IgD-negative memory B cell (primary cell): ENCODE results near the gene DNAAF1. TPM values are rescaled to one million over a fixed set of nuclear protein-coding genes. Genes with fewer than 3 reads are reported as not detected.
"Not testable (repeated sequence)": the region's sequence is repeated elsewhere in the genome, so short reads cannot be mapped to it uniquely, and the experiment has no call there.

Source experiments
- H3K27ac Mint-ChIP-seq, 3 donors: one replicate each; pipeline ENCODE4 v1.8.0; 2020 to 2022; ENCODE audit warnings: mild to moderate bottlenecking in 3 of 3, mixed read lengths in 3 of 3, moderate library complexity in 1 of 3
- H3K27me3 Mint-ChIP-seq: one replicate; pipeline ENCODE4 v1.8.0; 2021; ENCODE audit warnings: mixed read lengths
- H3K36me3 Mint-ChIP-seq: one replicate; pipeline ENCODE4 v1.8.0; 2020; ENCODE audit warnings: mild to moderate bottlenecking, mixed read lengths
- H3K4me1 Mint-ChIP-seq, 3 donors: one replicate each; pipeline ENCODE4 v1.8.0; 2020 to 2022; ENCODE audit warnings: mixed read lengths in 3 of 3, mild to moderate bottlenecking in 1 of 3
- H3K4me3 Mint-ChIP-seq, 4 donors: one replicate each; pipeline ENCODE4 v1.8.0; 2020 to 2022; ENCODE audit warnings: mild to moderate bottlenecking in 4 of 4, mixed read lengths in 4 of 4, moderate library complexity in 3 of 4
- H3K9me3 Mint-ChIP-seq, 3 donors: one replicate each; pipeline ENCODE4 v1.8.0; 2020 to 2021; ENCODE audit warnings: mixed read lengths in 3 of 3, mild to moderate bottlenecking in 1 of 3
- polyA plus RNA-seq: library from polyadenylated mRNA; unstranded; fragments of 300-500 nt; fragmentation: Illumina TruSeq; gene quantifications from one replicate; pipeline ENCODE4 v1.2.3, GENCODE V29; 2021

The DNAAF1 gene
- polyA plus RNA-seq, 1 donor from 2014 or later = not detected

DNA sequence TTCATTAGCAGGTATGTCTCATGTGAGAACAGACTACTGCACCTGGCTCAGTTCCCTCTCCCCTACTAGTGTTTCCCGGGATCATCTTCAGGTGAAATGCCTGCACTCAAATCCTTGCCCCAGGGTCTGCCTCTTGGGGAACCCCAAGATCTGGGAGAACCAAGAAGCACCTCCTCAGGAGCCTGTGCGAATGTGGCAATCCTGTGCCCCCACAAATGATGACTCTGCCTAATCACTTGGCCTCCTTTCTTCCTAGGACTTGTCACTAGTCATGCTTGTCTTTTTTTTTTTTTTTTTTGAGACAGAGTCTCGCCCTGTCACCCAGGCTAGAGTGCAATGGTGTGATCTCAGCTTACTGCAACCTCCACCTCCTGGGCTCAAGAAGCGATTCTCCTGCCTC is 67.5 kb downstream of the DNAAF1 start:
- H3K4me1 Mint-ChIP-seq = no peaks in the 10 kb centered on the region
- H3K9me3 Mint-ChIP-seq = peaks cover 0 to 9% (median 6%) of the 10 kb centered on the region in 3 donors
- H3K36me3 Mint-ChIP-seq = peaks cover 1% of the 10 kb centered on the region
- peak overlapping the region in 1 of 3 donors; percentile 81 for H3K27ac Mint-ChIP-seq
- H3K4me3 Mint-ChIP-seq = no peak overlapping the region
- no peaks in the 10 kb centered on the region for H3K27me3 Mint-ChIP-seq

DNA sequence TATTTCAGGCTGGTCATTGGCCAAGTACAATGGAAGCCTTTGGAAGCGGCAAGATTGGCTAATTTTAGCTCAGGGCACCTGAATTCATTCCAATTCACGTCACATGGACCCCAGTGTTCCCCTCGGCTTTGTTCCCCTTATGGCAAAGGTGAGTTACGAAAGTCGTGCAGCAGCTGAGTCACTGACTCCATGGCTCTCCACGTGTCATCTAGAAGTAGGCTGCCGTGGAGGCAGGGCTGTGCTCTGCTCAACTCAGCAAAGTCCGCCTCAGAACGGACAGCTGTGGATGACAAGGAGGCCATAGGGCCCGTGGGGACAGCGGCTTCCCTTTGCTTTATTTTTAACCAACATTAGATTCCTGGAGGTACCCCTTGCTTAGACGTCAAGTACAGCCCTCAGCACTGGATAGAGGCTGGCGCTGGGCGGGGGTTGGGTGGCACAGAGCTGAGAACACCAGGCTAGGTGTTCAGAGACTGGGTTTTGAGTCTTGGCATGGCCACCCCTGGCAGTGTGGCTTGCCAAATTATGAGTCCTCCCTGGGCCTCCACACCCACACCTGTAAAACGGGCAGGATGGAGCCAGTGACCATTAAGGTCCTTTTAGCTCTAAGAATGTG is 69.5 kb downstream of the DNAAF1 start:
- Mint-ChIP-seq H3K4me1 (no peaks in the 10 kb centered on the region), H3K36me3 (peaks cover 1% of the 10 kb centered on the region), H3K27me3 (no peaks in the 10 kb centered on the region), H3K4me3 (no peak overlapping the region), H3K9me3 (peaks cover 0 to 3% (median 0%) of the 10 kb centered on the region in 3 donors), H3K27ac (no peak overlapping the region)

DNA sequence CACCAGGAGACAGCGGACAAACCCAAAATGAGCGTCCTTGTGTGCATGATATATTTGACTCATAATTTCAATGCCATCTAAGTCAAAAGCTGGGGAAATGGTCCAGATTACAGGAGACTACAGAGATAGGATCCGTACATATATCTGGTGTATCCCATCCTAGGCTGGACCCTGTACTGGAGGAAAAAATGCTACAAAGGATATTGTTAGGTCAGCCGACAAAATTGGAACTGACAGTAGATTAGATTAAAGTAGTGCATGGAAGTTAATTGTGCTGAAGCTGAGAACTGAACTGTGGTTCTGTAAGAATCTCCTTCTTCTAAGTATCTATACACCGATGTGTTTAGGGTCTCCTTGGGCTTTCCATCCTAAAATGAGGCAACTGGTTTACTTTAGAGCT is 70.4 kb downstream of the DNAAF1 start:
- Mint-ChIP-seq H3K4me3 (no peak overlapping the region), H3K4me1 (no peaks in the 10 kb centered on the region), H3K27me3 (no peaks in the 10 kb centered on the region), H3K36me3 (no peaks in the 10 kb centered on the region), H3K9me3 (no peaks in the 10 kb centered on the region), H3K27ac (no peak overlapping the region)

DNA sequence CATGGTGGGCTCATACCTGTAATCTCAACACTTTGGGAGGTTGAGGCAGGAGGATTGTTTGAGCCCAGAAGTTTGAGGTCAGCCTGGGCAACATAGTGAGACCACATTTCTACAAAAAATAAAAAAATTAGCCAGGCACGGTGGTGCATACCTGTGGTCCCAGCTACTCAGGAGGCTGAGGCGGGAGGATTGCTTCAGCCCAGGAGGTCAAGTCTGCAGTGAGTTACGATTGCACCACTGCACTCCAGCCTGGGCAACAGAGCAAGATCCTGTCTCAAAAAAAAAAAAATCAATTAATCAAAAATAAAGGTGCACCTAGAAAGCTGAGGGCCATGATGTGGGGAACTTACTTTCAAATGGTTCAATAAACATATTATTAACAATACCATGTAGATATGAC is 71.0 kb downstream of the DNAAF1 start:
- not testable (repeated sequence) for H3K27ac Mint-ChIP-seq, H3K36me3 Mint-ChIP-seq, H3K4me1 Mint-ChIP-seq, H3K9me3 Mint-ChIP-seq, H3K27me3 Mint-ChIP-seq, H3K4me3 Mint-ChIP-seq

DNA sequence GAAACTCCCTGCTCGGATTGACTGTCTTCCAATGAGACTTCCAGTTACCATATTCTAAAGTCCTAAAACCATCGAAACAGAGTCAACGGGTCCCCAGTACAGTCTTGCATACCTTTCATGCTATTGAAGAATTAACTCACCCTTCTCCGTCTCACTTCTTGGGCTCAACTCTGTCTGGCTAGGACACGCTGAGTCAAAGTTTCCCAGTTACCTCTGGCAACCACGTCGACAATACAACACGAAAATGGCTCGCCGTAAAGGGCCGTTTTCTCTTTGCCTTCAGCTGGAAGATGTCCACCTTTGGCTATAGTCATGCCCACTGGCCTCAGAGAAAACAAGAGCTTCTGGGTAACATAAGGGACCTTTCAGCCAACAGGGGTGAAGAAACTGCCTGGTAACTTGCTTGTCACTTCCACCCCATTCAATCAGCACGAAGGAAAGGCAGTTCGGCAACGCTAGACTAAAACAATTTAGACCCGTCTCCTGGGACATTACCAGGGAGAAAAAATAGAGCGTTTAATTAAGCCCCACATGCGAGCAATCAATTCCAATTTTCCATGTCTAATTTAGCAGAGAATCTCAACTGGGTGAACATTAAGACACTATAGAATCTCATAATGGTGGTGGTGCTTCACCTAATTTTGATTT is 73.2 kb downstream of the DNAAF1 start:
- H3K4me1 Mint-ChIP-seq = no peaks in the 10 kb centered on the region
- H3K4me3 Mint-ChIP-seq = no peak overlapping the region
- H3K27ac Mint-ChIP-seq = peak overlapping the region in 1 of 3 donors; percentile 40
- H3K36me3 Mint-ChIP-seq = no peaks in the 10 kb centered on the region
- H3K9me3 Mint-ChIP-seq = no peaks in the 10 kb centered on the region
- peaks cover 2% of the 10 kb centered on the region for H3K27me3 Mint-ChIP-seq

DNA sequence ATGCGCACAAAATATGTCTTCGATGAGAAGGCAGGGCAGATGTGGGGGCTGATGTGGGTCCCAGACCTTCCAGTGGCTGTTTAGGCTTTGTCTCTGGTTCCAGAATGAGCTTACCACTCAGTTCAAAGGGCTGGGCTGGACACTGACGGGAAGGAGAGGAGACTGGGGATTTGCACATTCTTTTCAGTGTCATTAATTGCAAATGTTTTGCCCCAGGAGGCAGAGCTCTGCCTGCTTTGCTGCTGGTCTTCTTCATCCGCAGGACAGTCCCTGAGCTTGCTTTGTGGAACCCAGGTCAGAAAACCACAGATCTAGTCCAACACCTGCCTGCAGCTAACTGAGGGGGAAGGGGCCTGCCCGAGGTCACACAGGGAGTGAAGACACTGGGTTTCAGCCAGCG is 73.8 kb downstream of the DNAAF1 start:
- no peaks in the 10 kb centered on the region for H3K9me3 Mint-ChIP-seq
- H3K27ac Mint-ChIP-seq = no peak overlapping the region
- H3K27me3 Mint-ChIP-seq = peaks cover 2% of the 10 kb centered on the region
- H3K36me3 Mint-ChIP-seq = no peaks in the 10 kb centered on the region
- no peaks in the 10 kb centered on the region for H3K4me1 Mint-ChIP-seq
- no peak overlapping the region for H3K4me3 Mint-ChIP-seq

DNA sequence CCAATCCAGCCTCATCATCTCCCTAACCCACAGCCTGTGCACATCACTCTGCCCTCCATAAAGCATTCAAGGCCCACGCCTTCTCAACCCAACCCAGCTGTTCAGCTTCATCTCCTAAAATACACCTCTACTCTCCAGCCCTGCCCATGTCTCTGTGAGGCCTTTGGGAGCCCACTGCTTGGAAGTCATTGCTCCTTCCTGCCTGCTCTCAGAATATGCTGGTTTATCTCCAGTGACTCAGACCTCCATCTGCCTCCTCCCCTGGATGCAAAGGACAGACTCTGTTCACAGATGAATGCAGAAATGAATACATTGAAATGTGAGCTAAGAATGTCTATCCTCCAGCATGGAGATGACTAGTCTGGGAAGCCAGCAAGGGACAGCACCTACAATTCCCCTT is 75.7 kb downstream of the DNAAF1 start:
- Mint-ChIP-seq H3K27me3 (peaks cover 2% of the 10 kb centered on the region), H3K36me3 (no peaks in the 10 kb centered on the region), H3K4me3 (peak overlapping the region in 1 of 4 donors; percentile 58), H3K27ac (no peak overlapping the region), H3K9me3 (no peaks in the 10 kb centered on the region), H3K4me1 (no peaks in the 10 kb centered on the region)

DNA sequence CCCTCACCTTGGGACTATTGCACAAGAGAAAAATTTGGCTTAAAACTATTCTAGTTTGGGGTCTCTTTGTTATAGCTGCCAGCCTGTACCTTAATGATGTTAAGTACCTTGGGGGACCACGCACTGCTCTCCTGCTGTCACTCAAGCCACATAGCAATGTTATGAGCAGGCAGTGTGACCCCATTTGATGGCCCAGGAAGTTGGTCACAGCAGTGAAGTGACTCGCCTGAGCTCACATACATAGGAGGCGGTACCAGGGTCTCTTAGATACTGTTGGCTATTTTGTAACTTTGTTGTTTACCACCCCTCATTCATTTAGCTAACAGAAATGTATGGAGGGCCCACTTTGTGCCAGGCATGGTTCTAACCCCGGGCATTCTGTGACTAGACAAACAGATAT is 78.3 kb downstream of the DNAAF1 start:
- Mint-ChIP-seq H3K27ac (no peak overlapping the region), H3K36me3 (no peaks in the 10 kb centered on the region), H3K27me3 (peaks cover 6% of the 10 kb centered on the region), H3K9me3 (no peaks in the 10 kb centered on the region), H3K4me1 (peaks cover 0 to 3% (median 0%) of the 10 kb centered on the region in 3 donors), H3K4me3 (no peak overlapping the region)

DNA sequence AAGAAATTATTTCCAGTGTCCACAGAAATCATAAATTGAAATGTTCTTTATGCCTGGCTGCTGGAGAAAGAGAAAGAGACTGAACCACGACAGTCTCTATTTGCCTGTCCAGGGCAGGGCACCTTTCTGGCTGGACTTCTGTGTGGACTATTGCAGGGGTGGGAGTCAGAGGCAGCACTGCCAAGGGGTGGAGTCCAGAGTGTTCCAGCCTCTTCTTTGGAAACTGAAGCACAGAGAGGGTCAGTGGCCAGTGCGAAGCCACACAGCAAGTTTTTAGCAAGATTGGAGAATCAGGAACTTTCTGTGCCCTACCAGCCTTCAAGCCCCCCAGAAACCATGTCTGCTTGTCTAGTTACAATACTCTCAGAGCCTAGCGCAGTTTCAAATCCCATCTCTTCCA is 79.4 kb downstream of the DNAAF1 start:
- peaks cover 0 to 3% (median 0%) of the 10 kb centered on the region in 3 donors for H3K4me1 Mint-ChIP-seq
- H3K9me3 Mint-ChIP-seq = no peaks in the 10 kb centered on the region
- no peaks in the 10 kb centered on the region for H3K36me3 Mint-ChIP-seq
- H3K27ac Mint-ChIP-seq = no peak overlapping the region
- H3K27me3 Mint-ChIP-seq = peaks cover 6% of the 10 kb centered on the region
- no peak overlapping the region for H3K4me3 Mint-ChIP-seq

DNA sequence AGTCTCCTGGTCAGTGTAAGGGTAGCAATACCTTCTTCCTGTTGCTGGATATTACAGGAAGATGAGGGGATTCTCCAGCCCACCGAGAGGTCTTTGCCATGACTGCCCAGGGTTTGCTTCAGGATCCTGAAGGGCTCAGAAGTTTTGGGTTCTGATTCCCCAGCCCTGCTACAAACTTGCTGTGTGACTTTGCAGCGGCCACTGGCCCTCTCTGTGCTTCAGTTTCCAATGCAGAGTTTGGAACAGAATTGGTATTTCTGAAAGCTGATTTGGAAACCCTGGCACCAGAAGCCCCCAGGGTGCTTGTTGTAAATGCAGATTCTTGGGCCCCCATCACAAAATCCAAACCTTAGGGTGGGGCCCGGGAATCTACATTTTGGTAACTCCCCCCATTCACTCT is 80.0 kb downstream of the DNAAF1 start:
- no peaks in the 10 kb centered on the region for H3K9me3 Mint-ChIP-seq
- H3K36me3 Mint-ChIP-seq = no peaks in the 10 kb centered on the region
- peaks cover 6% of the 10 kb centered on the region for H3K27me3 Mint-ChIP-seq
- no peak overlapping the region for H3K4me3 Mint-ChIP-seq
- H3K4me1 Mint-ChIP-seq = peaks cover 0 to 3% (median 0%) of the 10 kb centered on the region in 3 donors
- H3K27ac Mint-ChIP-seq = no peak overlapping the region

DNA sequence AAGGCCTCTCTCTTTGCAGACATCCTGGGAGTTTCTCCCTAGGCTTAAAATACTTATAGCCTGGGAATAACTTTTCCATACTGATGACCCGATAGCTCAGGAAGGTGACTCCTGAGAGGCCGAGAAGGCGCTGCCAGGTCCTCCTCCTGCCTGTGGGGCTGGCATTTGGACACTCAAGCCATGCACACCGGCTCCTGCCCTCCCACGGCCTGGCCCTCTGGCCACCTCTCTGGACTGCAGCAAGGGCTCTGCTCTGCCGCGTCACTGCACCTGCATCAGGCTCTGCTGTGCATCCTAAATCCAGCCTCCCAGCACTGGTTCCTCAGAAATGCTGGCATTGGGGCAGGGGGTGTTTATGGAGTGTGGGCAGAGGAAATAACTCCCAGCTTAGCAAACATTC is 80.5 kb downstream of the DNAAF1 start:
- no peak overlapping the region for H3K27ac Mint-ChIP-seq
- no peaks in the 10 kb centered on the region for H3K9me3 Mint-ChIP-seq
- no peaks in the 10 kb centered on the region for H3K36me3 Mint-ChIP-seq
- H3K4me3 Mint-ChIP-seq = no peak overlapping the region
- H3K4me1 Mint-ChIP-seq = peaks cover 0 to 3% (median 0%) of the 10 kb centered on the region in 3 donors
- H3K27me3 Mint-ChIP-seq = peaks cover 6% of the 10 kb centered on the region

DNA sequence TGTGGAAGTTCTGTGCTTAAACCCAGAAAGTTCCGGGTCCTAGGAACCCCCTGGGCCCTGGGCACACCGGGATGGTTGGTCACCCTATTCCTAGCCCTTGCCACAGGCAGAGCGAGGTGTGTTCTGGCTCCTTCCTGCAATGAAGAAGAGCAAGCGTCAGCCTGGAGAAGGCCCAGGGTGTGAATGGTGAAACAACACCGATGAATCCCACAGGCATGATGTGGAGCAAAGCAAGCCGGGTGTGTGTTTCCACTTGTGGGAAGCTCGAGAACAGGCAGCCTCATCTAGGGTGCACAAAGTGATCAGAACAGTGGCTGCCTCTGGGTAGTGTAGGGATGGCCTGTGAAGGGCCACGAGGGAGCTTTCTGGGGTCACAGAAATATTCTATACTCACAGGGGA is 80.9 kb downstream of the DNAAF1 start:
- no peaks in the 10 kb centered on the region for H3K36me3 Mint-ChIP-seq
- H3K27me3 Mint-ChIP-seq = peaks cover 4% of the 10 kb centered on the region
- no peaks in the 10 kb centered on the region for H3K9me3 Mint-ChIP-seq
- no peak overlapping the region for H3K27ac Mint-ChIP-seq
- H3K4me1 Mint-ChIP-seq = peaks cover 0 to 3% (median 0%) of the 10 kb centered on the region in 3 donors
- no peak overlapping the region for H3K4me3 Mint-ChIP-seq

Other genes with a start within 250 kb of the DNAAF1 start
- 1.7 TPM for gene MLYCD, start 246.2 kb upstream of the DNAAF1 start, polyA plus RNA-seq
- gene OSGIN1, start 192.1 kb upstream of the DNAAF1 start, polyA plus RNA-seq = 0.46 TPM
- not detected for gene NECAB2, start 177.1 kb upstream of the DNAAF1 start, polyA plus RNA-seq
- not detected for gene SLC38A8, start 102.5 kb upstream of the DNAAF1 start, polyA plus RNA-seq
- 52.2 TPM for gene MBTPS1, start 28.4 kb upstream of the DNAAF1 start, polyA plus RNA-seq
- gene HSDL1, start 131 bp upstream of the DNAAF1 start, polyA plus RNA-seq = 12.3 TPM
- 6.5 TPM for gene TAF1C, start 41.7 kb downstream of the DNAAF1 start, polyA plus RNA-seq
- gene ADAD2, start 45.8 kb downstream of the DNAAF1 start, polyA plus RNA-seq = not detected
- gene KCNG4, start 94.7 kb downstream of the DNAAF1 start, polyA plus RNA-seq = not detected
- gene WFDC1, start 149.6 kb downstream of the DNAAF1 start, polyA plus RNA-seq = not detected
- gene ATP2C2, start 223.2 kb downstream of the DNAAF1 start, polyA plus RNA-seq = not detected